ENCODE measurements around the gene MICU2.

DNA sequence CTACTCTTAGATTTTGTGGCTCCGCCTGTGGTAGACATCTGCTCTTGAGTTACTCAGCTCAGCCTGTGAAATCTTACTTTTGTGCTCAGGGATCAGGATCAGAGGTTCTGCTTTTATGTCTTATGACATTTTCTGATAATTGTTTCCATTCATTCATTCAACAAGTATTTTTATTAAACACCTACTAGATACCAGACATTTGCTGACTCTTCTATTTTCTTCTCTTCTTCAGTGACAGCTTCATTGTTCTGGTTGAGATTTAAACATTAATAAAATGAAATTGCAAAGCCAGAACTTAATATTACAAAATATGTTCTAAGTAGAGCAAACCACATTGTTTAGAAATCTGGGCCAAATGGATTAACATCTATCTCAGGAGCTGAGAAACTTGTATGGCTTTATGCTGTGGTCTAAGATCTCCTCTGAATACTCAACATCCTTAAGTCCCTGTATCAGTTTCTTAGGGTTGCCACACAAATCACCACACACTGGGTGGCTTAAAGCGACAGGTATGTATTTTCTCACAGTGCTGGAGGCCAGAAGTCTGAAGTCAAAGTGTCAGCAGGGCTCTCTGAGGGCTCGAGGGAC is 15.8 kb upstream of the MICU2 start:
- TF ChIP-seq EZH2 (IDR thresholded peaks at IDR 0.05) (no peak), POLR2AphosphoS5 (IDR thresholded peaks at IDR 0.05; ENCODE audit: borderline replicate concordance, low read depth, low read length) (no peak)

All from SK-N-MC (cell line).